K562 (cell line): ENCODE measurements around the gene DYNLL1. TPM values are rescaled to one million over a fixed set of nuclear protein-coding genes. Genes with fewer than 3 reads are reported as not detected.

Experiments
- CCAR2 ChIP-seq: fragments of 200-400 bp; formaldehyde crosslinking; IDR thresholded peaks from 2 replicates; pipeline ENCODE4 v1.6.1; 2017; ENCODE audit warnings: mild to moderate bottlenecking, low read depth, low read length
- DLX4 ChIP-seq: fragments of 250-450 bp; sonication (Bioruptor Pico); IDR thresholded peaks from 2 replicates; pipeline ENCODE4 v1.6.1; 2021; ENCODE audit warnings: mild to moderate bottlenecking
- E2F4 ChIP-seq: sonication (generic); formaldehyde crosslinking; IDR thresholded peaks from 2 replicates; pipeline ENCODE4 v1.8.0; 2022; ENCODE audit warnings: mild to moderate bottlenecking, low read depth, missing genetic modification reagents
- HCFC1 ChIP-seq: IDR thresholded peaks from 2 replicates; pipeline ENCODE4 v1.6.1; 2012; ENCODE audit warnings: low read depth, low read length, improper control_type of control experiment
- JUNB ChIP-seq: fragments of 450-650 bp; formaldehyde crosslinking; conservative IDR thresholded peaks from 2 replicates; pipeline ENCODE4 v1.4.0; 2020; ENCODE audit warnings: mild to moderate bottlenecking
- KAT8 ChIP-seq: fragments of 450-650 bp; IDR thresholded peaks from 2 replicates; pipeline ENCODE4 v1.6.1; 2016; ENCODE audit warnings: low read depth, mild to moderate bottlenecking
- KLF6 ChIP-seq: fragments of 250-450 bp; sonication (Bioruptor Pico); IDR thresholded peaks from 2 replicates; pipeline ENCODE4 v1.4.0; 2020; ENCODE audit warnings: mild to moderate bottlenecking, moderate library complexity, borderline replicate concordance
- MEF2D ChIP-seq: conservative IDR thresholded peaks from 2 replicates; pipeline ENCODE4 v1.6.1; 2016; ENCODE audit warnings: low read depth, missing genetic modification characterization, missing compliant biosample characterization
- POLR2G ChIP-seq: fragments of 200-400 bp; formaldehyde crosslinking; IDR thresholded peaks from 2 replicates; pipeline ENCODE4 v1.6.1; 2017; ENCODE audit warnings: low read depth, mild to moderate bottlenecking, antibody characterized with exemption, low read length, moderate library complexity
- POLR2H ChIP-seq: IDR thresholded peaks from 2 replicates; pipeline ENCODE4 v1.6.1; 2016; ENCODE audit warnings: missing genetic modification characterization, low read depth, mild to moderate bottlenecking, control low read depth, missing compliant biosample characterization, moderate library complexity
- SAP30 ChIP-seq: fragments of 200-600 bp; sonication (generic); IDR thresholded peaks from 2 replicates; pipeline ENCODE4 v1.6.1; 2012; ENCODE audit warnings: borderline replicate concordance, low read depth, mild to moderate bottlenecking, moderate library complexity, low read length, control low read depth, inconsistent platforms; ENCODE audit not compliant: insufficient read depth, poor library complexity, severe bottlenecking
- SRSF9 ChIP-seq: fragments of 200-400 bp; formaldehyde crosslinking; IDR thresholded peaks from 2 replicates; pipeline ENCODE4 v1.6.1; 2017; ENCODE audit warnings: low read depth, low read length, borderline replicate concordance
- ZFP30 ChIP-seq: fragments of 250-450 bp; sonication (Bioruptor Pico); IDR thresholded peaks from 2 replicates; pipeline ENCODE4 v1.8.0; 2022; ENCODE audit warnings: moderate library complexity, mild to moderate bottlenecking, inconsistent platforms, borderline replicate concordance
- ZNF280B ChIP-seq: fragments of 250-450 bp; sonication (Bioruptor Pico); IDR thresholded peaks from 2 replicates; pipeline ENCODE4 v1.5.1; 2021; ENCODE audit warnings: mild to moderate bottlenecking
- polyA plus RNA-seq, 8 experiments: library from polyadenylated mRNA; depleted of rRNA in 4 of 8; stranded (reverse) in 5 of 8; unstranded in 3 of 8; fragments of >200 nt; fragmentation: Nextera tagmentation in 2 of 8; fragmentation: Illumina TruSeq in 1 of 8; extraction: Ambion mirVana in 2 of 8; extraction: Trizol in 1 of 8; gene quantifications; 2 replicates each; pipeline versions ENCODE4 v1.2.1 to v1.2.3, GENCODE V29; 2011 to 2014; ENCODE audit warnings: inconsistent platforms in 1 of 8, missing spikeins in 1 of 8
- total RNA-seq, 7 experiments: library from RNA; depleted of rRNA in 6 of 7; stranded (reverse); fragments of >200 nt in 6 of 7; fragmentation: Illumina TruSeq in 2 of 7; extraction: Trizol in 2 of 7; gene quantifications; 2 replicates each; pipeline versions ENCODE4 v1.2.1 to v1.2.3, GENCODE V29; 2011 to 2021; ENCODE audit warnings: low replicate concordance in 1 of 7
- TF ChIP-seq, protein P1 (sequence below): fragments of 250-450 bp; sonication (Bioruptor Pico); IDR thresholded peaks from 2 replicates; pipeline ENCODE4 v1.5.0; 2021
- TF ChIP-seq, protein P2 (sequence below): fragments of 450-650 bp; IDR thresholded peaks from one replicate; pipeline ENCODE4 v1.6.1; 2018; ENCODE audit warnings: mild to moderate bottlenecking, moderate library complexity; ENCODE audit not compliant: partially characterized antibody
- TF ChIP-seq, protein P3 (sequence below): fragments of 450-650 bp; formaldehyde crosslinking; IDR thresholded peaks from 2 replicates; pipeline ENCODE4 v1.4.0; 2020; ENCODE audit warnings: mild to moderate bottlenecking
- TF ChIP-seq, protein P4 (sequence below): sonication (generic); formaldehyde crosslinking; IDR thresholded peaks from 2 replicates; pipeline ENCODE4 v1.8.1; 2022; ENCODE audit warnings: missing genetic modification reagents

Gene DYNLL1
- total and polyA plus RNA-seq, 9 of the 15 experiments (the other 6 are each of a cell fraction or from before 2014, with no cell fraction given): 303 to 1,112 (median 468) TPM

GRCh38 chr12:120469450-120470149 lies 26.3 kb upstream of the DYNLL1 start, which contains the start of gene SRSF9 (continued):
- TF ChIP-seq, protein P1, sequence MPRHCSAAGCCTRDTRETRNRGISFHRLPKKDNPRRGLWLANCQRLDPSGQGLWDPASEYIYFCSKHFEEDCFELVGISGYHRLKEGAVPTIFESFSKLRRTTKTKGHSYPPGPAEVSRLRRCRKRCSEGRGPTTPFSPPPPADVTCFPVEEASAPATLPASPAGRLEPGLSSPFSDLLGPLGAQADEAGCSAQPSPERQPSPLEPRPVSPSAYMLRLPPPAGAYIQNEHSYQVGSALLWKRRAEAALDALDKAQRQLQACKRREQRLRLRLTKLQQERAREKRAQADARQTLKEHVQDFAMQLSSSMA (CRISPR knock-in tag): peak; percentile 83; the same call in 1 of the 2 replicates
- TF ChIP-seq, protein P2, sequence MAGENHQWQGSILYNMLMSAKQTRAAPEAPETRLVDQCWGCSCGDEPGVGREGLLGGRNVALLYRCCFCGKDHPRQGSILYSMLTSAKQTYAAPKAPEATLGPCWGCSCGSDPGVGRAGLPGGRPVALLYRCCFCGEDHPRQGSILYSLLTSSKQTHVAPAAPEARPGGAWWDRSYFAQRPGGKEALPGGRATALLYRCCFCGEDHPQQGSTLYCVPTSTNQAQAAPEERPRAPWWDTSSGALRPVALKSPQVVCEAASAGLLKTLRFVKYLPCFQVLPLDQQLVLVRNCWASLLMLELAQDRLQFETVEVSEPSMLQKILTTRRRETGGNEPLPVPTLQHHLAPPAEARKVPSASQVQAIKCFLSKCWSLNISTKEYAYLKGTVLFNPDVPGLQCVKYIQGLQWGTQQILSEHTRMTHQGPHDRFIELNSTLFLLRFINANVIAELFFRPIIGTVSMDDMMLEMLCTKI: no peak
- TF ChIP-seq SRSF9: no peak
- TF ChIP-seq POLR2H (tag): peak; percentile 73
- no peak for TF ChIP-seq KAT8
- TF ChIP-seq SAP30: peak; percentile 32
- TF ChIP-seq MEF2D: no peak
- TF ChIP-seq CCAR2: no peak
- peak; percentile 93 for TF ChIP-seq POLR2G
- TF ChIP-seq HCFC1: peak; percentile 77
- no peak for TF ChIP-seq ZFP30
- no peak for TF ChIP-seq KLF6
- TF ChIP-seq, protein P3, sequence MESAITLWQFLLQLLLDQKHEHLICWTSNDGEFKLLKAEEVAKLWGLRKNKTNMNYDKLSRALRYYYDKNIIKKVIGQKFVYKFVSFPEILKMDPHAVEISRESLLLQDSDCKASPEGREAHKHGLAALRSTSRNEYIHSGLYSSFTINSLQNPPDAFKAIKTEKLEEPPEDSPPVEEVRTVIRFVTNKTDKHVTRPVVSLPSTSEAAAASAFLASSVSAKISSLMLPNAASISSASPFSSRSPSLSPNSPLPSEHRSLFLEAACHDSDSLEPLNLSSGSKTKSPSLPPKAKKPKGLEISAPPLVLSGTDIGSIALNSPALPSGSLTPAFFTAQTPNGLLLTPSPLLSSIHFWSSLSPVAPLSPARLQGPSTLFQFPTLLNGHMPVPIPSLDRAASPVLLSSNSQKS (CRISPR knock-in tag): no peak
- TF ChIP-seq JUNB (CRISPR knock-in tag): no peak
- TF ChIP-seq DLX4 (CRISPR knock-in tag): no peak
- no peak for TF ChIP-seq ZNF280B (CRISPR knock-in tag)
- TF ChIP-seq, protein P4, sequence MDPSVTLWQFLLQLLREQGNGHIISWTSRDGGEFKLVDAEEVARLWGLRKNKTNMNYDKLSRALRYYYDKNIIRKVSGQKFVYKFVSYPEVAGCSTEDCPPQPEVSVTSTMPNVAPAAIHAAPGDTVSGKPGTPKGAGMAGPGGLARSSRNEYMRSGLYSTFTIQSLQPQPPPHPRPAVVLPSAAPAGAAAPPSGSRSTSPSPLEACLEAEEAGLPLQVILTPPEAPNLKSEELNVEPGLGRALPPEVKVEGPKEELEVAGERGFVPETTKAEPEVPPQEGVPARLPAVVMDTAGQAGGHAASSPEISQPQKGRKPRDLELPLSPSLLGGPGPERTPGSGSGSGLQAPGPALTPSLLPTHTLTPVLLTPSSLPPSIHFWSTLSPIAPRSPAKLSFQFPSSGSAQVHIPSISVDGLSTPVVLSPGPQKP (CRISPR knock-in tag): no peak
- TF ChIP-seq E2F4 (CRISPR knock-in tag): peak; percentile 53; the same call in 1 of the 2 replicates
